Cardiac muscle cell (in vitro differentiated cells and primary cell): ENCODE data around the gene ORMDL1. TPM values are rescaled to one million over a fixed set of nuclear protein-coding genes. Genes with fewer than 3 reads are reported as not detected.

Experiments
- DNase-seq, 2 donors: peaks; one replicate each; pipeline versions ENCODE4 v3.0.0 to v3.0.0-alpha.2; 2010 to 2017; ENCODE audit warnings: low read depth in 1 of 2, low spot score in 1 of 2
- H3K27ac ChIP-seq: fragments of 200-600 bp; sonication (generic); 2 replicates; pipeline ENCODE4 v1.5.1; 2016
- H3K27me3 ChIP-seq: fragments of 200-600 bp; sonication (generic); 2 replicates; pipeline ENCODE4 v1.6.0; 2016; ENCODE audit warnings: control low read depth
- H3K36me3 ChIP-seq: fragments of 200-600 bp; sonication (generic); 2 replicates; pipeline ENCODE4 v1.5.1; 2016; ENCODE audit warnings: control low read depth
- H3K4me1 ChIP-seq: fragments of 200-600 bp; sonication (generic); 2 replicates; pipeline ENCODE4 v1.8.1; 2017; ENCODE audit warnings: low read depth, mild to moderate bottlenecking, mixed run types
- H3K4me3 ChIP-seq: fragments of 200-600 bp; sonication (generic); 2 replicates; pipeline ENCODE4 v1.5.1; 2016; ENCODE audit warnings: mild to moderate bottlenecking
- H3K9me3 ChIP-seq: fragments of 200-600 bp; sonication (generic); 2 replicates; pipeline ENCODE4 v1.5.1; 2017; ENCODE audit warnings: low read depth, mild to moderate bottlenecking, control low read depth
- polyA plus RNA-seq: library from polyadenylated mRNA; unstranded; fragments of >200 nt; fragmentation: Nextera tagmentation; extraction: Ambion mirVana; gene quantifications from 2 replicates; pipeline ENCODE4 v1.2.1, GENCODE V29; 2016
- total RNA-seq: library from RNA; depleted of rRNA; stranded (reverse); fragments of >200 nt; gene quantifications from 2 replicates; pipeline ENCODE4 v1.2.3, GENCODE V29; 2016
- TF ChIP-seq, protein P1 (sequence below): IDR thresholded peaks from 2 replicates; pipeline ENCODE4 v1.5.1; 2012; ENCODE audit warnings: low read depth, mild to moderate bottlenecking, low read length

The ORMDL1 gene
- total and polyA plus RNA-seq, 2 experiments from 2014 or later, result 96.1 to 138 TPM

DNA sequence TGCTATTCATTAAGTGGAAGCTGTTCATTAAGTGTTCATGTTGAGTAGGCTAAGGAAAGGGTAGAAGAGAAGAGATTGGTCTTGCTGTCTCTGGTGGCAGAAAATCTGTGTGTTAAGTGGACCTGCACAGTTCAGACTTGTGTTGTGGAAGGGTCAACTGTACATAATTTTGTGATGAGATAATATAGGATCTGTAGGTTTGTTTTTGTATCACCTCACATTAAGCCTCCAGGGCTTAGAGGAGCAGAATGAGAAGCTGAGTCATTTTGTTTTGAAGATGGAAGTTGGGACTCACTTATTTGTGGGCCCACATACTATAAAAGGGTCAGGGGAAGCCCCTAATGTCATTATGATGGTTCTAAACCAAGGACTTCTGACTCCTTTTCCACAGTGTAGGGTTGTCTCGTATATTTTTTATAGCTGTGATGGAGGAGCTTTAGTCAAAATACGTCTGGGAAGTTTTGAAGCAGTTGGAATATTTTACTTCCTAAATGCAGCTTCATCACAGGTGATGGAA, 18.3 kb upstream of the ORMDL1 start:
- no peaks in the 10 kb centered on the region for H3K36me3 ChIP-seq
- H3K9me3 ChIP-seq, result no peaks in the 10 kb centered on the region
- H3K27ac ChIP-seq, result no peak overlapping the region
- H3K4me1 ChIP-seq, result peaks cover under 1% of the 10 kb centered on the region
- no peak for DNase-seq
- H3K4me3 ChIP-seq, result no peak overlapping the region
- TF ChIP-seq, protein P1, sequence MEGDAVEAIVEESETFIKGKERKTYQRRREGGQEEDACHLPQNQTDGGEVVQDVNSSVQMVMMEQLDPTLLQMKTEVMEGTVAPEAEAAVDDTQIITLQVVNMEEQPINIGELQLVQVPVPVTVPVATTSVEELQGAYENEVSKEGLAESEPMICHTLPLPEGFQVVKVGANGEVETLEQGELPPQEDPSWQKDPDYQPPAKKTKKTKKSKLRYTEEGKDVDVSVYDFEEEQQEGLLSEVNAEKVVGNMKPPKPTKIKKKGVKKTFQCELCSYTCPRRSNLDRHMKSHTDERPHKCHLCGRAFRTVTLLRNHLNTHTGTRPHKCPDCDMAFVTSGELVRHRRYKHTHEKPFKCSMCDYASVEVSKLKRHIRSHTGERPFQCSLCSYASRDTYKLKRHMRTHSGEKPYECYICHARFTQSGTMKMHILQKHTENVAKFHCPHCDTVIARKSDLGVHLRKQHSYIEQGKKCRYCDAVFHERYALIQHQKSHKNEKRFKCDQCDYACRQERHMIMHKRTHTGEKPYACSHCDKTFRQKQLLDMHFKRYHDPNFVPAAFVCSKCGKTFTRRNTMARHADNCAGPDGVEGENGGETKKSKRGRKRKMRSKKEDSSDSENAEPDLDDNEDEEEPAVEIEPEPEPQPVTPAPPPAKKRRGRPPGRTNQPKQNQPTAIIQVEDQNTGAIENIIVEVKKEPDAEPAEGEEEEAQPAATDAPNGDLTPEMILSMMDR, result no peak
- no peaks in the 10 kb centered on the region for H3K27me3 ChIP-seq

GRCh38 chr2:189799531-189799930, 15.4 kb upstream of the ORMDL1 start:
- peak in 1 of 2 donors; percentile 53 for DNase-seq

GRCh38 chr2:189799030-189799331, 14.8 kb upstream of the ORMDL1 start:
- Histone ChIP-seq H3K9me3 (no peaks in the 10 kb centered on the region), H3K27ac (no peak overlapping the region), H3K27me3 (no peaks in the 10 kb centered on the region), H3K4me1 (peaks cover 7% of the 10 kb centered on the region), H3K36me3 (peaks cover 3% of the 10 kb centered on the region), H3K4me3 (no peak overlapping the region)
- DNase-seq, result no peak
- TF ChIP-seq, protein P1, result no peak

More at GRCh38 chr2:189799531-189799930, 15.4 kb upstream of the ORMDL1 start:
- H3K4me3 ChIP-seq, result no peak overlapping the region
- no peaks in the 10 kb centered on the region for H3K9me3 ChIP-seq
- H3K36me3 ChIP-seq, result no peaks in the 10 kb centered on the region
- peaks cover 7% of the 10 kb centered on the region for H3K4me1 ChIP-seq
- no peak overlapping the region for H3K27ac ChIP-seq
- H3K27me3 ChIP-seq, result no peaks in the 10 kb centered on the region
- TF ChIP-seq, protein P1, result no peak

GRCh38 chr2:189798312-189799029, 14.3 kb upstream of the ORMDL1 start:
- DNase-seq, result peak in 1 of 2 donors; percentile 69
- H3K27ac ChIP-seq, result peak overlapping the region; percentile 18
- H3K27me3 ChIP-seq, result no peaks in the 10 kb centered on the region
- H3K4me3 ChIP-seq, result no peak overlapping the region
- H3K4me1 ChIP-seq, result peaks cover 7% of the 10 kb centered on the region
- no peaks in the 10 kb centered on the region for H3K9me3 ChIP-seq
- peaks cover 8% of the 10 kb centered on the region for H3K36me3 ChIP-seq
- TF ChIP-seq, protein P1, result peak; percentile 49

- Histone ChIP-seq H3K27ac (peak overlapping the region; percentile 18), H3K27me3 (no peaks in the 10 kb centered on the region), H3K4me3 (no peak overlapping the region), H3K36me3 (peaks cover 13% of the 10 kb centered on the region), H3K4me1 (peaks cover 7% of the 10 kb centered on the region), H3K9me3 (no peaks in the 10 kb centered on the region)
- no peak for DNase-seq
- TF ChIP-seq, protein P1, result no peak
Observed at GRCh38 chr2:189797902-189798301, 13.8 kb upstream of the ORMDL1 start.
